Activated naive CD4-positive, alpha-beta T cell treated with anti-CD3 and anti-CD28 coated beads for 36 hours (primary cell): Measurements from ENCODE around the gene TCEA2. TPM values are rescaled to one million over a fixed set of nuclear protein-coding genes. Genes with fewer than 3 reads are reported as not detected.

Experiments used
- CTCF ChIA-PET: fragments of 350-600 bp; sonication (Branson Sonifier 250); formaldehyde crosslinking; loops from one replicate; lab custom pipeline; 2021; ENCODE audit warnings: antibody characterized with exemption; lab: Charles Lee
- DNase-seq: peaks from one replicate; pipeline ENCODE4 v3.0.0-alpha.2; 2020
- H3K27ac Mint-ChIP-seq: one replicate; pipeline ENCODE4 v1.8.0; 2021; ENCODE audit warnings: mild to moderate bottlenecking, mixed read lengths
- H3K27me3 Mint-ChIP-seq: one replicate; pipeline ENCODE4 v1.8.0; 2021; ENCODE audit warnings: low read depth, mixed read lengths
- H3K36me3 Mint-ChIP-seq: one replicate; pipeline ENCODE4 v1.8.0; 2021; ENCODE audit warnings: low read depth, mixed read lengths
- H3K4me1 Mint-ChIP-seq: one replicate; pipeline ENCODE4 v1.8.0; 2021; ENCODE audit warnings: low read depth, mixed read lengths
- H3K4me3 Mint-ChIP-seq: one replicate; pipeline ENCODE4 v1.8.0; 2021; ENCODE audit warnings: mild to moderate bottlenecking, moderate library complexity, mixed read lengths
- H3K9me3 Mint-ChIP-seq: one replicate; pipeline ENCODE4 v1.8.0; 2021; ENCODE audit warnings: mixed read lengths
- intact Hi-C: fragments of 100-400 bp; cut with micrococcal nuclease; formaldehyde crosslinking; loops from one replicate; pipeline ENCODE4 v1.15.1; 2023
- total RNA-seq, 2 experiments: library from RNA; stranded (reverse); gene quantifications; one replicate each; pipeline ENCODE4 v1.2.3, GENCODE V29; 2021

The TCEA2 gene
- total RNA-seq, 2 experiments from 2014 or later = 16.7 to 18.2 TPM

- Mint-ChIP-seq H3K4me3 (peak overlapping the region; percentile 87), H3K4me1 (peaks cover 32% of the 10 kb centered on the region), H3K36me3 (peaks cover 2% of the 10 kb centered on the region), H3K9me3 (no peaks in the 10 kb centered on the region), H3K27me3 (no peaks in the 10 kb centered on the region), H3K27ac (peak overlapping the region; percentile 93)
- peak; percentile 76 for DNase-seq
- CTCF ChIA-PET = interaction anchor here (1.0 to 2.2 kb wide), 5 partner anchors 21 to 97 kb away, joined by 3 to 9 read pairs (median 5); partner anchors contain the start of gene PRPF6
- intact Hi-C loops = loop anchor here (1.0 to 5.0 kb wide), 3 partner anchors 15 to 341 kb away; partner anchors contain the start of genes LIME1, PRPF6, SLC2A4RG and TCEA2
Observed at GRCh38 chr20:64077876-64078551, 15.0 kb downstream of the TCEA2 start.

GRCh38 chr20:64078934-64079272 lies 15.9 kb downstream of the TCEA2 start:
- Mint-ChIP-seq H3K36me3 (peaks cover 2% of the 10 kb centered on the region), H3K4me3 (peak overlapping the region; percentile 87), H3K27me3 (no peaks in the 10 kb centered on the region), H3K27ac (peak overlapping the region; percentile 82), H3K9me3 (no peaks in the 10 kb centered on the region), H3K4me1 (peaks cover 35% of the 10 kb centered on the region)
- CTCF ChIA-PET = interaction anchor here (0.6 to 1.8 kb wide), 9 partner anchors 17 to 98 kb away, joined by 3 to 6 read pairs (median 3); partner anchors contain the start of gene PRPF6
- no peak for DNase-seq
- intact Hi-C loops = loop anchor here (2.0 to 5.0 kb wide), 2 partner anchors 98 to 342 kb away; partner anchors contain the start of genes LIME1, PRPF6 and SLC2A4RG

GRCh38 chr20:64079273-64080012 lies 16.4 kb downstream of the TCEA2 start, which contains the start of gene RGS19:
TSS of gene RGS19 (minus strand) at chr20:64079518. CDS start at chr20:64076886, 2,632 bp downstream.
- CTCF ChIA-PET = interaction anchor here (0.9 to 1.8 kb wide), 7 partner anchors 17 to 99 kb away, joined by 3 to 6 read pairs (median 3); partner anchors contain the start of gene PRPF6
- peaks cover 38% of the 10 kb centered on the region for H3K4me1 Mint-ChIP-seq
- peak; percentile 73 for DNase-seq
- intact Hi-C loops = loop anchor here (2.0 to 5.0 kb wide), 3 partner anchors 99 to 342 kb away; partner anchors contain the start of genes LIME1, PCMTD2, PRPF6 and SLC2A4RG
- peaks cover 2% of the 10 kb centered on the region for H3K36me3 Mint-ChIP-seq
- H3K4me3 Mint-ChIP-seq = peak within 1 kb of the TSS; percentile 87
- peak within 1 kb of the TSS; percentile 82 for H3K27ac Mint-ChIP-seq
- peaks cover 3% of the 10 kb centered on the region for H3K27me3 Mint-ChIP-seq
- H3K9me3 Mint-ChIP-seq = no peaks in the 10 kb centered on the region

GRCh38 chr20:64080013-64080812 lies 17.2 kb downstream of the TCEA2 start, which contains the start of gene OPRL1:
TSS of gene OPRL1 (plus strand) at chr20:64080082. CDS start at chr20:64092721, 12,639 bp downstream.
- peak within 1 kb of the TSS; percentile 82 for H3K27ac Mint-ChIP-seq
- peaks cover 38% of the 10 kb centered on the region for H3K4me1 Mint-ChIP-seq
- no peaks in the 10 kb centered on the region for H3K9me3 Mint-ChIP-seq
- intact Hi-C loops = loop anchor here (5.0 kb wide), 1 partner anchor 177 kb away; the partner anchor contains the start of gene PCMTD2
- CTCF ChIA-PET = interaction anchor here (1.0 kb wide), 2 partner anchors 22 to 40 kb away, joined by 4 read pairs; no protein-coding TSS in a partner anchor
- H3K4me3 Mint-ChIP-seq = peak within 1 kb of the TSS; percentile 87
- DNase-seq = no peak
- H3K36me3 Mint-ChIP-seq = peaks cover 2% of the 10 kb centered on the region
- peaks cover 7% of the 10 kb centered on the region for H3K27me3 Mint-ChIP-seq

- CTCF ChIA-PET = interaction anchor here (0.5 to 5.7 kb wide), 7 partner anchors 11 to 41 kb away, joined by 3 to 47 read pairs (median 4); no protein-coding TSS in a partner anchor
- intact Hi-C loops = loop anchor here (5.0 kb wide), 1 partner anchor 176 kb away; the partner anchor contains the start of gene PCMTD2
- peaks cover 9% of the 10 kb centered on the region for H3K27me3 Mint-ChIP-seq
- H3K9me3 Mint-ChIP-seq = no peaks in the 10 kb centered on the region
- H3K4me1 Mint-ChIP-seq = peaks cover 34% of the 10 kb centered on the region
- peak overlapping the region; percentile 71 for H3K4me3 Mint-ChIP-seq
- H3K36me3 Mint-ChIP-seq = no peaks in the 10 kb centered on the region
- no peak overlapping the region for H3K27ac Mint-ChIP-seq
- no peak for DNase-seq
Observed at GRCh38 chr20:64080813-64081623, 18.0 kb downstream of the TCEA2 start.

- Mint-ChIP-seq H3K27ac (no peak overlapping the region), H3K9me3 (peaks cover under 1% of the 10 kb centered on the region), H3K4me1 (peaks cover 31% of the 10 kb centered on the region), H3K36me3 (no peaks in the 10 kb centered on the region), H3K4me3 (no peak overlapping the region), H3K27me3 (peaks cover 9% of the 10 kb centered on the region)
- no peak for DNase-seq
- CTCF ChIA-PET = interaction anchor here (0.7 to 5.7 kb wide), 5 partner anchors 12 to 38 kb away, joined by 3 to 47 read pairs (median 4); no protein-coding TSS in a partner anchor
- intact Hi-C loops = loop anchor here (5.0 kb wide), 1 partner anchor 176 kb away; the partner anchor contains the start of gene PCMTD2
Observed at GRCh38 chr20:64081624-64081964, 18.6 kb downstream of the TCEA2 start.

- intact Hi-C loops = loop anchor here (2.0 to 5.0 kb wide), 3 partner anchors 21 to 175 kb away; partner anchors contain the start of gene PCMTD2
- CTCF ChIA-PET = interaction anchor here (0.9 to 5.7 kb wide), 4 partner anchors 12 to 43 kb away, joined by 3 to 47 read pairs (median 8); no protein-coding TSS in a partner anchor
- no peaks in the 10 kb centered on the region for H3K36me3 Mint-ChIP-seq
- H3K27ac Mint-ChIP-seq = no peak overlapping the region
- H3K4me1 Mint-ChIP-seq = peaks cover 31% of the 10 kb centered on the region
- H3K27me3 Mint-ChIP-seq = peaks cover 9% of the 10 kb centered on the region
- peaks cover 3% of the 10 kb centered on the region for H3K9me3 Mint-ChIP-seq
- no peak for DNase-seq
- peak overlapping the region; percentile 36 for H3K4me3 Mint-ChIP-seq
Observed at GRCh38 chr20:64082126-64082731, 19.2 kb downstream of the TCEA2 start.

GRCh38 chr20:64082820-64083377 lies 19.9 kb downstream of the TCEA2 start:
- Mint-ChIP-seq H3K4me1 (peaks cover 30% of the 10 kb centered on the region), H3K36me3 (no peaks in the 10 kb centered on the region), H3K4me3 (peak overlapping the region; percentile 69), H3K9me3 (peaks cover 3% of the 10 kb centered on the region), H3K27me3 (peaks cover 9% of the 10 kb centered on the region), H3K27ac (no peak overlapping the region)
- DNase-seq = no peak
- intact Hi-C loops = loop anchor here (1.0 to 5.0 kb wide), 5 partner anchors 20 to 174 kb away; partner anchors contain the start of genes PCMTD2 and TCEA2
- CTCF ChIA-PET = interaction anchor here (1.1 to 5.7 kb wide), 6 partner anchors 16 to 44 kb away, joined by 3 to 47 read pairs (median 4); no protein-coding TSS in a partner anchor

GRCh38 chr20:64083378-64083803 lies 20.4 kb downstream of the TCEA2 start:
- CTCF ChIA-PET = interaction anchor here (1.1 to 5.7 kb wide), 7 partner anchors 16 to 172 kb away, joined by 3 to 47 read pairs (median 4); partner anchors contain the start of gene PCMTD2
- Mint-ChIP-seq H3K36me3 (no peaks in the 10 kb centered on the region), H3K4me3 (peak overlapping the region; percentile 69), H3K27ac (no peak overlapping the region), H3K4me1 (peaks cover 28% of the 10 kb centered on the region), H3K27me3 (peaks cover 9% of the 10 kb centered on the region), H3K9me3 (peaks cover 3% of the 10 kb centered on the region)
- intact Hi-C loops = loop anchor here (1.0 to 5.0 kb wide), 5 partner anchors 19 to 174 kb away; partner anchors contain the start of genes PCMTD2 and TCEA2
- peak; percentile 79 for DNase-seq
